GM12801 (cell line): ENCODE data around the gene POU3F2.

Source experiments
- CTCF ChIP-seq: IDR thresholded peaks from one replicate; pipeline ENCODE4 v1.5.1; 2011; ENCODE audit warnings: control low read depth; ENCODE audit not compliant: insufficient read length; ENCODE audit errors: extremely low read depth

The POU3F2 gene

GRCh38 chr6:98808541-98809210 is 25.7 kb upstream of the POU3F2 start:
- TF ChIP-seq CTCF, result no peak

GRCh38 chr6:98812220-98812619 is 22.2 kb upstream of the POU3F2 start:
- no peak for TF ChIP-seq CTCF

- TF ChIP-seq CTCF, result no peak
Observed at GRCh38 chr6:98816799-98817198, 17.6 kb upstream of the POU3F2 start.

- no peak for TF ChIP-seq CTCF
Observed at GRCh38 chr6:98821756-98822405, 12.5 kb upstream of the POU3F2 start.

GRCh38 chr6:98823428-98824161 is 10.8 kb upstream of the POU3F2 start:
- no peak for TF ChIP-seq CTCF

- TF ChIP-seq CTCF, result no peak
Observed at GRCh38 chr6:98824162-98824901, 10.0 kb upstream of the POU3F2 start.
